ENCODE measurements around the gene CFAP52.

DNA sequence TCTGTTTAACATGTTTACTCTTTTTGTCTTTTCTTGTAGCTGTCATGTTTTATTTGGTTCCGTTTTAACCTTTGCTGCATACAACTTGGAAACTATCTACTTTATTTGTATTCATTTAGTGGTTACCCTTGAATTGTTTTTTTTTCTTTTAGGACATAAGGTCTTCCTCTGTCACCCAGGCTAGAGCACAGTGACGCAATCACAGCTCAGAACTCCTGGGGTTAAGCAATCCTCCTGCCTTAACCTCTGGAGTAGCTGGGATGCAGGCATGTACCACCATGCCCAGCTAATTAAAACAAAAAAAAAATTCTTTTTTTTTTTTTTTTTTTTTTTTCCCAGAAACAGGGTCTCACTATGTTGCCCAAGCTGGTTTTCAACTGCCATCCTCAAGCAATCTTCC is 39.0 kb downstream of the CFAP52 start:
- no peak for TF ChIP-seq GATA3 (IDR thresholded peaks at IDR 0.05; ENCODE audit: low read depth, low read length)
- TF ChIP-seq GATA2 (IDR thresholded peaks at IDR 0.05; ENCODE audit: low read depth, low read length) = no peak
